ENCODE measurements around the gene WDPCP. TPM values are rescaled to one million over a fixed set of nuclear protein-coding genes. Genes with fewer than 3 reads are reported as not detected.

The WDPCP gene
- total RNA-seq, 1 donor from 2014 or later = 24.5 TPM

- Histone ChIP-seq H3K4me1 (ENCODE audit: control insufficient read depth in 3 of 3, insufficient read depth in 3 of 3, low read length in 3 of 3) (no peaks in the 10 kb centered on the region), H3K4me3 (ENCODE audit: low read length in 3 of 3) (no peak overlapping the region), H3K27ac (ENCODE audit: low read depth, low read length) (no peak overlapping the region), H3K9ac (ENCODE audit: low read depth in 1 of 3, low read length in 3 of 3) (no peak overlapping the region), H3K9me3 (ENCODE audit: control insufficient read depth in 3 of 3, low read length in 3 of 3) (peaks cover 0 to 2% (median 0%) of the 10 kb centered on the region in 3 donors), H3K36me3 (ENCODE audit: control insufficient read depth in 3 of 3, insufficient read depth in 3 of 3, low read length in 3 of 3) (peaks cover 0 to 11% (median 0%) of the 10 kb centered on the region in 3 donors), H3K27me3 (ENCODE audit: control insufficient read depth in 3 of 3, insufficient read depth in 3 of 3, low read length in 3 of 3) (no peaks in the 10 kb centered on the region)
Observed at GRCh38 chr2:63121055-63121834, 467.0 kb downstream of the WDPCP start.

GRCh38 chr2:63118821-63119220 lies 469.5 kb downstream of the WDPCP start:
- Histone ChIP-seq H3K27me3 (ENCODE audit: control insufficient read depth in 3 of 3, insufficient read depth in 3 of 3, low read length in 3 of 3) (no peaks in the 10 kb centered on the region), H3K9me3 (ENCODE audit: control insufficient read depth in 3 of 3, low read length in 3 of 3) (peaks cover 0 to 2% (median 0%) of the 10 kb centered on the region in 3 donors), H3K9ac (ENCODE audit: low read depth in 1 of 3, low read length in 3 of 3) (no peak overlapping the region), H3K4me3 (ENCODE audit: low read length in 3 of 3) (no peak overlapping the region), H3K4me1 (ENCODE audit: control insufficient read depth in 3 of 3, insufficient read depth in 3 of 3, low read length in 3 of 3) (no peaks in the 10 kb centered on the region), H3K27ac (ENCODE audit: low read depth, low read length) (no peak overlapping the region), H3K36me3 (ENCODE audit: control insufficient read depth in 3 of 3, insufficient read depth in 3 of 3, low read length in 3 of 3) (peaks cover 0 to 11% (median 0%) of the 10 kb centered on the region in 3 donors)

- H3K27ac ChIP-seq (ENCODE audit: low read depth, low read length) = no peak overlapping the region
- H3K4me1 ChIP-seq (ENCODE audit: control insufficient read depth in 3 of 3, insufficient read depth in 3 of 3, low read length in 3 of 3) = no peaks in the 10 kb centered on the region
- H3K9ac ChIP-seq (ENCODE audit: low read depth in 1 of 3, low read length in 3 of 3) = no peak overlapping the region
- peaks cover 7 to 21% (median 9%) of the 10 kb centered on the region in 3 donors for H3K9me3 ChIP-seq (ENCODE audit: control insufficient read depth in 3 of 3, low read length in 3 of 3)
- H3K4me3 ChIP-seq (ENCODE audit: low read length in 3 of 3) = no peak overlapping the region
- H3K36me3 ChIP-seq (ENCODE audit: control insufficient read depth in 3 of 3, insufficient read depth in 3 of 3, low read length in 3 of 3) = no peaks in the 10 kb centered on the region
- H3K27me3 ChIP-seq (ENCODE audit: control insufficient read depth in 3 of 3, insufficient read depth in 3 of 3, low read length in 3 of 3) = no peaks in the 10 kb centered on the region
Observed at GRCh38 chr2:63104482-63104881, 483.8 kb downstream of the WDPCP start.

GRCh38 chr2:63101954-63102353 lies 486.3 kb downstream of the WDPCP start:
- Histone ChIP-seq H3K4me3 (ENCODE audit: low read length in 3 of 3) (no peak overlapping the region), H3K27ac (ENCODE audit: low read depth, low read length) (no peak overlapping the region), H3K36me3 (ENCODE audit: control insufficient read depth in 3 of 3, insufficient read depth in 3 of 3, low read length in 3 of 3) (no peaks in the 10 kb centered on the region), H3K27me3 (ENCODE audit: control insufficient read depth in 3 of 3, insufficient read depth in 3 of 3, low read length in 3 of 3) (no peaks in the 10 kb centered on the region), H3K9me3 (ENCODE audit: control insufficient read depth in 3 of 3, low read length in 3 of 3) (peaks cover 7 to 21% (median 9%) of the 10 kb centered on the region in 3 donors), H3K9ac (ENCODE audit: low read depth in 1 of 3, low read length in 3 of 3) (no peak overlapping the region), H3K4me1 (ENCODE audit: control insufficient read depth in 3 of 3, insufficient read depth in 3 of 3, low read length in 3 of 3) (no peaks in the 10 kb centered on the region)

GRCh38 chr2:63099032-63099431 lies 489.2 kb downstream of the WDPCP start:
- no peaks in the 10 kb centered on the region for H3K36me3 ChIP-seq (ENCODE audit: control insufficient read depth in 3 of 3, insufficient read depth in 3 of 3, low read length in 3 of 3)
- peaks cover 0 to 4% (median 0%) of the 10 kb centered on the region in 3 donors for H3K9me3 ChIP-seq (ENCODE audit: control insufficient read depth in 3 of 3, low read length in 3 of 3)
- H3K9ac ChIP-seq (ENCODE audit: low read depth in 1 of 3, low read length in 3 of 3) = no peak overlapping the region
- no peaks in the 10 kb centered on the region for H3K27me3 ChIP-seq (ENCODE audit: control insufficient read depth in 3 of 3, insufficient read depth in 3 of 3, low read length in 3 of 3)
- H3K4me1 ChIP-seq (ENCODE audit: control insufficient read depth in 3 of 3, insufficient read depth in 3 of 3, low read length in 3 of 3) = no peaks in the 10 kb centered on the region
- H3K27ac ChIP-seq (ENCODE audit: low read depth, low read length) = no peak overlapping the region
- no peak overlapping the region for H3K4me3 ChIP-seq (ENCODE audit: low read length in 3 of 3)

- H3K27ac ChIP-seq (ENCODE audit: low read depth, low read length) = no peak overlapping the region
- no peak overlapping the region for H3K4me3 ChIP-seq (ENCODE audit: low read length in 3 of 3)
Observed at GRCh38 chr2:63096491-63096890, 491.8 kb downstream of the WDPCP start.

GRCh38 chr2:63093502-63093901 lies 494.8 kb downstream of the WDPCP start:
- Histone ChIP-seq H3K9ac (ENCODE audit: low read depth in 1 of 3, low read length in 3 of 3) (no peak overlapping the region), H3K27me3 (ENCODE audit: control insufficient read depth in 3 of 3, insufficient read depth in 3 of 3, low read length in 3 of 3) (no peaks in the 10 kb centered on the region), H3K4me3 (ENCODE audit: low read length in 3 of 3) (no peak overlapping the region), H3K36me3 (ENCODE audit: control insufficient read depth in 3 of 3, insufficient read depth in 3 of 3, low read length in 3 of 3) (no peaks in the 10 kb centered on the region), H3K4me1 (ENCODE audit: control insufficient read depth in 3 of 3, insufficient read depth in 3 of 3, low read length in 3 of 3) (no peaks in the 10 kb centered on the region), H3K9me3 (ENCODE audit: control insufficient read depth in 3 of 3, low read length in 3 of 3) (no peaks in the 10 kb centered on the region), H3K27ac (ENCODE audit: low read depth, low read length) (no peak overlapping the region)

More at GRCh38 chr2:63096491-63096890, 491.8 kb downstream of the WDPCP start:
- no peaks in the 10 kb centered on the region for H3K4me1 ChIP-seq (ENCODE audit: control insufficient read depth in 3 of 3, insufficient read depth in 3 of 3, low read length in 3 of 3)
- no peaks in the 10 kb centered on the region for H3K36me3 ChIP-seq (ENCODE audit: control insufficient read depth in 3 of 3, insufficient read depth in 3 of 3, low read length in 3 of 3)
- H3K9ac ChIP-seq (ENCODE audit: low read depth in 1 of 3, low read length in 3 of 3) = no peak overlapping the region
- H3K9me3 ChIP-seq (ENCODE audit: control insufficient read depth in 3 of 3, low read length in 3 of 3) = no peaks in the 10 kb centered on the region
- H3K27me3 ChIP-seq (ENCODE audit: control insufficient read depth in 3 of 3, insufficient read depth in 3 of 3, low read length in 3 of 3) = no peaks in the 10 kb centered on the region

GRCh38 chr2:63092857-63093256 lies 495.4 kb downstream of the WDPCP start:
- H3K9me3 ChIP-seq (ENCODE audit: control insufficient read depth in 3 of 3, low read length in 3 of 3) = no peaks in the 10 kb centered on the region
- H3K4me1 ChIP-seq (ENCODE audit: control insufficient read depth in 3 of 3, insufficient read depth in 3 of 3, low read length in 3 of 3) = no peaks in the 10 kb centered on the region
- H3K4me3 ChIP-seq (ENCODE audit: low read length in 3 of 3) = no peak overlapping the region
- H3K27me3 ChIP-seq (ENCODE audit: control insufficient read depth in 3 of 3, insufficient read depth in 3 of 3, low read length in 3 of 3) = no peaks in the 10 kb centered on the region
- no peak overlapping the region for H3K27ac ChIP-seq (ENCODE audit: low read depth, low read length)
- H3K36me3 ChIP-seq (ENCODE audit: control insufficient read depth in 3 of 3, insufficient read depth in 3 of 3, low read length in 3 of 3) = no peaks in the 10 kb centered on the region
- H3K9ac ChIP-seq (ENCODE audit: low read depth in 1 of 3, low read length in 3 of 3) = no peak overlapping the region

GRCh38 chr2:63092401-63092800 lies 495.9 kb downstream of the WDPCP start:
- Histone ChIP-seq H3K4me3 (ENCODE audit: low read length in 3 of 3) (no peak overlapping the region), H3K9ac (ENCODE audit: low read depth in 1 of 3, low read length in 3 of 3) (no peak overlapping the region), H3K27ac (ENCODE audit: low read depth, low read length) (no peak overlapping the region), H3K36me3 (ENCODE audit: control insufficient read depth in 3 of 3, insufficient read depth in 3 of 3, low read length in 3 of 3) (no peaks in the 10 kb centered on the region), H3K27me3 (ENCODE audit: control insufficient read depth in 3 of 3, insufficient read depth in 3 of 3, low read length in 3 of 3) (no peaks in the 10 kb centered on the region), H3K4me1 (ENCODE audit: control insufficient read depth in 3 of 3, insufficient read depth in 3 of 3, low read length in 3 of 3) (no peaks in the 10 kb centered on the region), H3K9me3 (ENCODE audit: control insufficient read depth in 3 of 3, low read length in 3 of 3) (no peaks in the 10 kb centered on the region)

- no peak overlapping the region for H3K27ac ChIP-seq (ENCODE audit: low read depth, low read length)
- H3K27me3 ChIP-seq (ENCODE audit: control insufficient read depth in 3 of 3, insufficient read depth in 3 of 3, low read length in 3 of 3) = no peaks in the 10 kb centered on the region
- no peak overlapping the region for H3K4me3 ChIP-seq (ENCODE audit: low read length in 3 of 3)
- no peaks in the 10 kb centered on the region for H3K36me3 ChIP-seq (ENCODE audit: control insufficient read depth in 3 of 3, insufficient read depth in 3 of 3, low read length in 3 of 3)
- H3K4me1 ChIP-seq (ENCODE audit: control insufficient read depth in 3 of 3, insufficient read depth in 3 of 3, low read length in 3 of 3) = no peaks in the 10 kb centered on the region
- H3K9ac ChIP-seq (ENCODE audit: low read depth in 1 of 3, low read length in 3 of 3) = no peak overlapping the region
- no peaks in the 10 kb centered on the region for H3K9me3 ChIP-seq (ENCODE audit: control insufficient read depth in 3 of 3, low read length in 3 of 3)
Observed at GRCh38 chr2:63086687-63087086, 501.6 kb downstream of the WDPCP start.

Measured in skeletal muscle tissue (tissue), 4 donors.